AG04450 (cell line): Measurements from ENCODE around the gene HECTD4. TPM values are rescaled to one million over a fixed set of nuclear protein-coding genes. Genes with fewer than 3 reads are reported as not detected.

Experiments
- CTCF ChIA-PET: fragments of 300-600, 350-600 bp; formaldehyde crosslinking; extraction: SDS; loops from one replicate; lab custom pipeline; 2022; ENCODE audit warnings: antibody characterized with exemption, inconsistent platforms; lab: Charles Lee
- POLR2A ChIA-PET: fragments of 350-600 bp; formaldehyde crosslinking; extraction: SDS; loops from one replicate; lab custom pipeline; 2021; ENCODE audit warnings: antibody characterized with exemption, inconsistent platforms; lab: Yijun Ruan, JAX
- DNase-seq: peaks from one replicate; pipeline ENCODE4 v3.0.0-alpha.2; 2011; ENCODE audit warnings: low read depth, low spot score
- H3K27ac ChIP-seq: one replicate; pipeline ENCODE4 v1.5.1; 2012; ENCODE audit warnings: low read depth, low read length, control low read depth
- H3K27me3 ChIP-seq: one replicate; pipeline ENCODE4 v1.6.0; 2012; ENCODE audit warnings: low read length; ENCODE audit not compliant: control insufficient read depth, insufficient read depth
- H3K4me3 ChIP-seq: 2 replicates; pipeline ENCODE4 v1.5.1; 2011; ENCODE audit warnings: mild to moderate bottlenecking, low read depth, low read length, control low read depth
- H3K9me3 ChIP-seq: 2 replicates; pipeline ENCODE4 v1.5.1; 2012; ENCODE audit warnings: low read length; ENCODE audit not compliant: control insufficient read depth, insufficient read depth
- polyA plus RNA-seq: library from polyadenylated mRNA; depleted of rRNA; stranded (reverse); fragments of >200 nt; gene quantifications from 2 replicates; pipeline ENCODE4 v1.2.3, GENCODE V29; 2011
- TF ChIP-seq, protein P1 (sequence below): IDR thresholded peaks from 2 replicates; pipeline ENCODE4 v1.5.1; 2011; ENCODE audit warnings: low read depth, low read length, control low read depth, inconsistent platforms

The HECTD4 gene
- polyA plus RNA-seq, 1 experiment, result 8.6 TPM

DNA sequence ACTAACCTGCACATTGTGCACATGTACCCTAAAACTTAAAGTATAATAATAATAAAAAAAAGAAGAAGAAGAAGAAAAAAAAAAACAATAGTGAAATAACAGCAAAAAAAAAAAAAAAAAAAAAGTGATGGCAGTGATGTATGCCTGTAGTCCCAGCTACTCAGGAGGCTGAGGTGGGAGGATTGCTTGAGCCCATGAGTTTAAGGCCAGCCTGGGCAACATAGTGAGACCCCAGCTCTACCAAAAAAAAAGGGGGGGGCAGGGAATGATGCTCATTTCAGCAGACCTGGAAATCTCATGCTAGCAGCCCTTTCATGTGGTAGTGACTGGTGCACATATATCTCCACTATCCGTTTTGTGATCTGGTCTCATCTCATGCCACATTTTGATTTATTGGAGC, 236.1 kb downstream of the HECTD4 start:
- CTCF ChIA-PET, result no interaction called here
- POLR2A ChIA-PET, result interaction anchor here (0.5 kb wide), 1 partner anchor 9 kb away, joined by 4 read pairs; no protein-coding TSS in a partner anchor
- Histone ChIP-seq H3K27ac (no peak overlapping the region), H3K4me3 (no peak overlapping the region), H3K27me3 (no peaks in the 10 kb centered on the region), H3K9me3 (no peaks in the 10 kb centered on the region)
- TF ChIP-seq, protein P1, sequence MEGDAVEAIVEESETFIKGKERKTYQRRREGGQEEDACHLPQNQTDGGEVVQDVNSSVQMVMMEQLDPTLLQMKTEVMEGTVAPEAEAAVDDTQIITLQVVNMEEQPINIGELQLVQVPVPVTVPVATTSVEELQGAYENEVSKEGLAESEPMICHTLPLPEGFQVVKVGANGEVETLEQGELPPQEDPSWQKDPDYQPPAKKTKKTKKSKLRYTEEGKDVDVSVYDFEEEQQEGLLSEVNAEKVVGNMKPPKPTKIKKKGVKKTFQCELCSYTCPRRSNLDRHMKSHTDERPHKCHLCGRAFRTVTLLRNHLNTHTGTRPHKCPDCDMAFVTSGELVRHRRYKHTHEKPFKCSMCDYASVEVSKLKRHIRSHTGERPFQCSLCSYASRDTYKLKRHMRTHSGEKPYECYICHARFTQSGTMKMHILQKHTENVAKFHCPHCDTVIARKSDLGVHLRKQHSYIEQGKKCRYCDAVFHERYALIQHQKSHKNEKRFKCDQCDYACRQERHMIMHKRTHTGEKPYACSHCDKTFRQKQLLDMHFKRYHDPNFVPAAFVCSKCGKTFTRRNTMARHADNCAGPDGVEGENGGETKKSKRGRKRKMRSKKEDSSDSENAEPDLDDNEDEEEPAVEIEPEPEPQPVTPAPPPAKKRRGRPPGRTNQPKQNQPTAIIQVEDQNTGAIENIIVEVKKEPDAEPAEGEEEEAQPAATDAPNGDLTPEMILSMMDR, result no peak
- no peak for DNase-seq

GRCh38 chr12:112140728-112141127, 241.5 kb downstream of the HECTD4 start:
- Histone ChIP-seq H3K27ac (no peak overlapping the region), H3K9me3 (no peaks in the 10 kb centered on the region), H3K27me3 (no peaks in the 10 kb centered on the region), H3K4me3 (no peak overlapping the region)
- POLR2A ChIA-PET, result no interaction called here
- TF ChIP-seq, protein P1, result no peak
- no peak for DNase-seq
- CTCF ChIA-PET, result no interaction called here

GRCh38 chr12:112134731-112135130, 247.5 kb downstream of the HECTD4 start:
- Histone ChIP-seq H3K27ac (no peak overlapping the region), H3K4me3 (no peak overlapping the region), H3K9me3 (no peaks in the 10 kb centered on the region), H3K27me3 (no peaks in the 10 kb centered on the region)
- CTCF ChIA-PET, result interaction anchor here (0.7 kb wide), 1 partner anchor 105 kb away, joined by 3 read pairs; no protein-coding TSS in a partner anchor
- no peak for DNase-seq
- TF ChIP-seq, protein P1, result no peak
- POLR2A ChIA-PET, result no interaction called here

DNA sequence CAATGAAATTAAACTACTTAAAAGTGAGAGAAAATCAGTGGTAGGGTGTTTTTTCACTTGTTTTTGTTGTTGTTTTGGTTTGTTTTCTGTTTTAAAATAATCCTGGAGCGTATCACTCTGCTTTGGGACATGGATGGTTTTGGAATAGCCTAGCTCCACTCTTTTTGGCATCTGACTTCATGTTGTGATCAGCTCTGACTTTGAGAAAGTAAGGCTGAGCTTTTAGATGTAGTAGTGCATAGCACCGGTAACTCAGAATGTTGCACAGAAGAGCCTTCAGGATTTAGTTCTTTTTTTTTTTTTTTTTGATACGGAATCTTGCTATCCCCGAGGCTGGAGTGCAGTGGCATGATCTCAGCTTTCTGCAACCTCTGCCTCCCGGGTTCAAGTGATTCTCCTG, 248.8 kb downstream of the HECTD4 start:
- no peak overlapping the region for H3K27ac ChIP-seq
- POLR2A ChIA-PET, result interaction anchor here (0.9 to 1.3 kb wide), 2 partner anchors 8 to 11 kb away, joined by 4 to 7 read pairs; partner anchors contain the start of gene TRAFD1
- H3K27me3 ChIP-seq, result no peaks in the 10 kb centered on the region
- H3K9me3 ChIP-seq, result no peaks in the 10 kb centered on the region
- CTCF ChIA-PET, result no interaction called here
- DNase-seq, result no peak
- TF ChIP-seq, protein P1, result no peak
- no peak overlapping the region for H3K4me3 ChIP-seq

GRCh38 chr12:112131686-112132085, 250.5 kb downstream of the HECTD4 start:
- Histone ChIP-seq H3K27me3 (no peaks in the 10 kb centered on the region), H3K9me3 (no peaks in the 10 kb centered on the region), H3K27ac (no peak overlapping the region), H3K4me3 (no peak overlapping the region)
- no peak for DNase-seq
- ChIA-PET POLR2A (interaction anchor here (0.8 kb wide), 1 partner anchor 15 kb away, joined by 3 read pairs; no protein-coding TSS in a partner anchor), CTCF (no interaction called here)
- TF ChIP-seq, protein P1, result no peak
